HepG2 (cell line): ENCODE results near the gene ACTL7B. TPM values are rescaled to one million over a fixed set of nuclear protein-coding genes. Genes with fewer than 3 reads are reported as not detected.

Source experiments
- ATAC-seq: fragments of 200-7000 bp; cut with Tn5 transposase; 3 replicates; pipeline ENCODE4 v1.9.1; 2020; ENCODE audit warnings: mild to moderate bottlenecking, moderate library complexity
- BruUV-seq: library from RNA; stranded (reverse); fragments of 400-500 nt; replicated peaks from 2 replicates; lab custom pipeline; 2021; lab: Mats Ljungman, UMichigan
- CTCF ChIA-PET: fragments of 300-600 bp; formaldehyde crosslinking; extraction: SDS; loops from one replicate; lab custom pipeline; 2021; ENCODE audit warnings: low total read pairs, inconsistent platforms, low intra/inter-chr PET ratio; lab: Yijun Ruan, JAX
- POLR2A ChIA-PET: fragments of 350-600 bp; sonication (Branson Sonifier 250); formaldehyde crosslinking; loops from one replicate; lab custom pipeline; 2020; ENCODE audit warnings: antibody characterized with exemption, inconsistent platforms; lab: Yijun Ruan, JAX
- DNase-seq: peaks from one replicate; pipeline ENCODE4 v3.0.0-alpha.2; 2015; ENCODE audit warnings: low spot score
- FAIRE-seq: peaks from 3 replicates; lab custom pipeline; 2011; peaks lifted over from hg19 to GRCh38; lab: Jason Lieb, UNC
- H2AFZ ChIP-seq: one replicate; pipeline ENCODE4 v1.6.1; 2011; ENCODE audit warnings: low read length, inconsistent platforms
- H3K27ac ChIP-seq: fragments of 300-600 bp; 3 replicates; pipeline ENCODE4 v1.8.0; 2011; ENCODE audit warnings: mixed run types, mild to moderate bottlenecking, mixed read lengths, low read length, inconsistent platforms; ENCODE audit not compliant: insufficient read depth; ENCODE audit errors: extremely low read length
- H3K27me3 ChIP-seq, 2 experiments: fragments of 200-600 bp in 1 of 2; 2 replicates in 1 of 2; 3 replicates in 1 of 2; pipeline versions ENCODE4 v1.6.0 to v1.8.0; 2011; ENCODE audit warnings: low read length in 2 of 2, mild to moderate bottlenecking in 2 of 2, moderate library complexity in 2 of 2, inconsistent platforms in 1 of 2; ENCODE audit not compliant: insufficient read depth in 2 of 2, control insufficient read depth in 1 of 2
- H3K36me3 ChIP-seq, 2 experiments: fragments of 200-600 bp in 1 of 2; replicated peaks in 1 of 2; 2 replicates in 1 of 2; 3 replicates in 1 of 2; pipeline versions ENCODE4 v1.5.1 to v1.8.0; 2011; ENCODE audit warnings: low read length in 2 of 2, inconsistent platforms in 1 of 2; ENCODE audit not compliant: insufficient read depth in 2 of 2, control insufficient read depth in 1 of 2
- H3K4me1 ChIP-seq: 2 replicates; pipeline ENCODE4 v1.5.1; 2012; ENCODE audit warnings: low read length, inconsistent platforms; ENCODE audit not compliant: insufficient read depth
- H3K4me2 ChIP-seq: 2 replicates; pipeline ENCODE4 v1.6.0; 2011; ENCODE audit warnings: low read depth, low read length, inconsistent platforms
- H3K4me3 ChIP-seq, 3 experiments: fragments of 200-600 bp in 1 of 3; sonication (generic), shearing (Covaris generic) in 1 of 3; replicated peaks in 1 of 3; 2 replicates each; pipeline ENCODE4 v1.5.1; 2011 to 2016; ENCODE audit warnings: low read length in 3 of 3, inconsistent platforms in 2 of 3, low read depth in 2 of 3, mild to moderate bottlenecking in 2 of 3, control low read depth in 1 of 3, mixed read lengths in 1 of 3; ENCODE audit not compliant: insufficient read depth in 1 of 3
- H3K79me2 ChIP-seq: one replicate; pipeline ENCODE4 v1.6.1; 2011; ENCODE audit warnings: low read length, inconsistent platforms; ENCODE audit not compliant: insufficient read depth
- H3K9ac ChIP-seq: 2 replicates; pipeline ENCODE4 v1.6.0; 2011; ENCODE audit warnings: mild to moderate bottlenecking, low read depth, low read length, inconsistent platforms; ENCODE audit not compliant: insufficient read depth
- H3K9me3 ChIP-seq: 2 replicates; pipeline ENCODE4 v1.5.1; 2012; ENCODE audit warnings: mild to moderate bottlenecking, low read length
- H4K20me1 ChIP-seq: 2 replicates; pipeline ENCODE4 v1.6.0; 2011; ENCODE audit warnings: inconsistent platforms, mild to moderate bottlenecking, low read length, moderate library complexity; ENCODE audit not compliant: insufficient read depth
- ERF ChIP-seq: IDR thresholded peaks from 2 replicates; pipeline ENCODE4 v1.6.1; 2018; ENCODE audit warnings: missing biosample characterization, missing genetic modification reagents
- GFI1 ChIP-seq: sonication (generic); formaldehyde crosslinking; IDR thresholded peaks from 2 replicates; pipeline ENCODE4 v1.5.0; 2020; ENCODE audit warnings: missing genetic modification reagents, mild to moderate bottlenecking, borderline replicate concordance
- GMEB1 ChIP-seq: sonication (generic); formaldehyde crosslinking; IDR thresholded peaks from 2 replicates; pipeline ENCODE4 v1.5.1; 2020; ENCODE audit warnings: missing genetic modification reagents, mild to moderate bottlenecking, borderline replicate concordance
- GTF3A ChIP-seq: sonication (generic); formaldehyde crosslinking; conservative IDR thresholded peaks from 2 replicates; pipeline ENCODE4 v1.4.0; 2020; ENCODE audit warnings: mild to moderate bottlenecking, missing genetic modification reagents
- POLR2G ChIP-seq: fragments of 200-400 bp; formaldehyde crosslinking; IDR thresholded peaks from 2 replicates; pipeline ENCODE4 v1.6.1; 2018; ENCODE audit warnings: mild to moderate bottlenecking, low read depth, low read length, moderate library complexity
- WGBS: methylation state at CpG from one replicate; pipeline ENCODE4 v1.1.6; 2017; ENCODE audit warnings: low lambda C conversion rate; 5-methylcytosine and 5-hydroxymethylcytosine counted together
- in situ Hi-C: cut with HindIII; loops from 2 replicates; pipeline ENCODE4 v1.10.0; 2017; ENCODE audit warnings: low pct_unique_long_range_greater_than_20kb; ENCODE audit not compliant: extremely low pct_ligation_motif_present
- intact Hi-C: fragments of 100-400 bp; cut with micrococcal nuclease; formaldehyde crosslinking; loops from one replicate; pipeline ENCODE4 v1.10.0; 2022; ENCODE audit not compliant: unreplicated experiment
- polyA plus RNA-seq, 8 experiments: library from polyadenylated mRNA; depleted of rRNA in 3 of 8; stranded (reverse) in 7 of 8; unstranded in 1 of 8; fragments of >200 nt; fragmentation: Illumina TruSeq in 4 of 8; extraction: Trizol in 4 of 8; gene quantifications; 2 replicates each; pipeline versions ENCODE4 v1.2.1 to v1.2.3, GENCODE V29; 2011 to 2016; ENCODE audit warnings: low read depth in 4 of 8, missing spikeins in 1 of 8, mixed read lengths in 1 of 8; ENCODE audit not compliant: insufficient read depth in 1 of 8
- total RNA-seq, 5 experiments: library from RNA; depleted of rRNA; stranded (reverse); fragments of >200 nt; fragmentation: Illumina TruSeq; extraction: Trizol; gene quantifications; 2 replicates each; pipeline ENCODE4 v1.2.3, GENCODE V29; 2016; ENCODE audit warnings: low read depth in 1 of 5

ACTL7B gene
- total and polyA plus RNA-seq, 2 of the 13 experiments (the other 11 are each of a cell fraction or from before 2014, with no cell fraction given), result 0.07 to 0.11 TPM

- no peaks in the 10 kb centered on the region for H3K9me3 ChIP-seq
- intact Hi-C loops (no loop called here), in situ Hi-C loops (no loop called here)
- peaks cover 14% of the 10 kb centered on the region; the same call in 1 of the 2 replicates for H4K20me1 ChIP-seq
- no peak overlapping the region for H2AFZ ChIP-seq
- peaks cover 28 to 95% of the 10 kb centered on the region in 2 experiments for H3K36me3 ChIP-seq
- TF ChIP-seq GMEB1 (CRISPR knock-in tag) (no peak), ERF (CRISPR knock-in tag) (no peak), GTF3A (CRISPR knock-in tag) (no peak), GFI1 (CRISPR knock-in tag) (no peak), POLR2G (peak; percentile 50; the same call in 1 of the 2 replicates)
- FAIRE-seq (no peak), DNase-seq (no peak), ATAC-seq (peak; percentile 57)
- ChIA-PET POLR2A (interaction anchor here (1.3 to 1.8 kb wide), 4 partner anchors 8 to 15 kb away, joined by 3 to 10 read pairs (median 4); no protein-coding TSS in a partner anchor), CTCF (no interaction called here)
- no peak overlapping the region for H3K27ac ChIP-seq
- BruUV-seq, result no TSS peak
- H3K27me3 ChIP-seq, result no peaks in the 10 kb centered on the region
- no peak overlapping the region for H3K4me3 ChIP-seq
- H3K4me2 ChIP-seq, result no peak overlapping the region
- H3K4me1 ChIP-seq, result peaks cover 87% of the 10 kb centered on the region
- peaks cover 62% of the 10 kb centered on the region for H3K79me2 ChIP-seq
- H3K9ac ChIP-seq, result no peak overlapping the region
- 96% methylated on average over 5 of the region's 5 CpGs for WGBS
Observed at GRCh38 chr9:108876425-108876824, 20.6 kb upstream of the ACTL7B start.
